Measurements from ENCODE around the gene B4GALT5.

Gene B4GALT5

GRCh38 chr20:49685809-49686208 is 27.9 kb downstream of the B4GALT5 start:
- no peak overlapping the region for H3K4ac ChIP-seq (ENCODE audit: low read depth, low read length)
- H3K27ac ChIP-seq (ENCODE audit: low read depth, low read length), result no peak overlapping the region
- DNase-seq, result no peak

GRCh38 chr20:49685161-49685601 is 28.5 kb downstream of the B4GALT5 start:
- Histone ChIP-seq H3K56ac (ENCODE audit: low read length) (no peak overlapping the region), H3K79me2 (ENCODE audit: control insufficient read depth, insufficient read depth, low read length) (peaks cover 68% of the 10 kb centered on the region), H3K27ac (ENCODE audit: low read depth, low read length) (no peak overlapping the region), H3K4me2 (ENCODE audit: low read length) (no peak overlapping the region), H3K18ac (ENCODE audit: low read length) (no peak overlapping the region), H3K23ac (ENCODE audit: low read length) (no peak overlapping the region), H2BK120ac (ENCODE audit: low read depth, low read length) (no peak overlapping the region), H3K79me1 (ENCODE audit: low read length) (peaks cover 13% of the 10 kb centered on the region), H3K4me3 (ENCODE audit: low read length) (no peak overlapping the region), H2AK5ac (ENCODE audit: low read length) (no peak overlapping the region), H4K8ac (ENCODE audit: low read depth, low read length) (no peak overlapping the region), H2BK15ac (replicated peaks; ENCODE audit: low read depth) (no peak overlapping the region), H4K5ac (ENCODE audit: low read length) (no peak overlapping the region), H3K9ac (ENCODE audit: low read length) (no peak overlapping the region), H3K36me3 (ENCODE audit: control insufficient read depth, insufficient read depth, low read length) (no peaks in the 10 kb centered on the region), H3K27me3 (ENCODE audit: insufficient read depth, low read length, poor library complexity) (no peaks in the 10 kb centered on the region), H3K4me1 (ENCODE audit: control insufficient read depth, low read depth, low read length) (peaks cover 6% of the 10 kb centered on the region), H2BK5ac (ENCODE audit: low read length) (no peak overlapping the region), H3K4ac (ENCODE audit: low read depth, low read length) (no peak overlapping the region)
- no peak for DNase-seq
- WGBS (ENCODE audit: extremely low coverage, insufficient coverage, low lambda C conversion rate), result no CpG with 5 or more reads among the region's 4 CpGs

More at GRCh38 chr20:49685809-49686208, 27.9 kb downstream of the B4GALT5 start:
- H4K5ac ChIP-seq (ENCODE audit: low read length), result no peak overlapping the region
- H3K79me1 ChIP-seq (ENCODE audit: low read length), result peaks cover 13% of the 10 kb centered on the region
- H2BK5ac ChIP-seq (ENCODE audit: low read length), result no peak overlapping the region
- no peak overlapping the region for H2BK15ac ChIP-seq (replicated peaks; ENCODE audit: low read depth)
- H2BK120ac ChIP-seq (ENCODE audit: low read depth, low read length), result no peak overlapping the region
- WGBS (ENCODE audit: extremely low coverage, insufficient coverage, low lambda C conversion rate), result no CpG with 5 or more reads among the region's 2 CpGs
- no peak overlapping the region for H3K18ac ChIP-seq (ENCODE audit: low read length)
- no peak overlapping the region for H3K23ac ChIP-seq (ENCODE audit: low read length)
- H3K36me3 ChIP-seq (ENCODE audit: control insufficient read depth, insufficient read depth, low read length), result no peaks in the 10 kb centered on the region
- H3K79me2 ChIP-seq (ENCODE audit: control insufficient read depth, insufficient read depth, low read length), result peaks cover 67% of the 10 kb centered on the region
- H3K27me3 ChIP-seq (ENCODE audit: insufficient read depth, low read length, poor library complexity), result no peaks in the 10 kb centered on the region
- H2AK5ac ChIP-seq (ENCODE audit: low read length), result no peak overlapping the region
- no peak overlapping the region for H3K9ac ChIP-seq (ENCODE audit: low read length)
- H3K4me3 ChIP-seq (ENCODE audit: low read length), result no peak overlapping the region
- peaks cover 6% of the 10 kb centered on the region for H3K4me1 ChIP-seq (ENCODE audit: control insufficient read depth, low read depth, low read length)
- no peak overlapping the region for H3K56ac ChIP-seq (ENCODE audit: low read length)
- no peak overlapping the region for H4K8ac ChIP-seq (ENCODE audit: low read depth, low read length)
- no peak overlapping the region for H3K4me2 ChIP-seq (ENCODE audit: low read length)

GRCh38 chr20:49684335-49684997 is 29.2 kb downstream of the B4GALT5 start:
- Histone ChIP-seq H3K9ac (ENCODE audit: low read length) (no peak overlapping the region), H2BK5ac (ENCODE audit: low read length) (no peak overlapping the region), H3K23ac (ENCODE audit: low read length) (no peak overlapping the region), H3K27ac (ENCODE audit: low read depth, low read length) (no peak overlapping the region), H3K56ac (ENCODE audit: low read length) (no peak overlapping the region), H3K4me2 (ENCODE audit: low read length) (no peak overlapping the region), H3K4me3 (ENCODE audit: low read length) (no peak overlapping the region), H3K18ac (ENCODE audit: low read length) (no peak overlapping the region), H3K36me3 (ENCODE audit: control insufficient read depth, insufficient read depth, low read length) (no peaks in the 10 kb centered on the region), H2AK5ac (ENCODE audit: low read length) (no peak overlapping the region), H2BK15ac (replicated peaks; ENCODE audit: low read depth) (no peak overlapping the region), H2BK120ac (ENCODE audit: low read depth, low read length) (no peak overlapping the region), H4K5ac (ENCODE audit: low read length) (no peak overlapping the region), H4K8ac (ENCODE audit: low read depth, low read length) (no peak overlapping the region), H3K79me1 (ENCODE audit: low read length) (peaks cover 13% of the 10 kb centered on the region), H3K4ac (ENCODE audit: low read depth, low read length) (no peak overlapping the region), H3K27me3 (ENCODE audit: insufficient read depth, low read length, poor library complexity) (no peaks in the 10 kb centered on the region), H3K4me1 (ENCODE audit: control insufficient read depth, low read depth, low read length) (peaks cover 6% of the 10 kb centered on the region), H3K79me2 (ENCODE audit: control insufficient read depth, insufficient read depth, low read length) (peaks cover 66% of the 10 kb centered on the region)
- no peak for DNase-seq
- no CpG with 5 or more reads among the region's 13 CpGs for WGBS (ENCODE audit: extremely low coverage, insufficient coverage, low lambda C conversion rate)

GRCh38 chr20:49682798-49683197 is 30.9 kb downstream of the B4GALT5 start:
- Histone ChIP-seq H3K9ac (ENCODE audit: low read length) (no peak overlapping the region), H4K8ac (ENCODE audit: low read depth, low read length) (no peak overlapping the region), H3K4ac (ENCODE audit: low read depth, low read length) (no peak overlapping the region), H3K4me3 (ENCODE audit: low read length) (no peak overlapping the region), H2BK120ac (ENCODE audit: low read depth, low read length) (no peak overlapping the region), H2BK15ac (replicated peaks; ENCODE audit: low read depth) (no peak overlapping the region), H2AK5ac (ENCODE audit: low read length) (no peak overlapping the region), H3K23ac (ENCODE audit: low read length) (no peak overlapping the region), H3K79me1 (ENCODE audit: low read length) (peaks cover 18% of the 10 kb centered on the region), H4K5ac (ENCODE audit: low read length) (no peak overlapping the region), H3K18ac (ENCODE audit: low read length) (no peak overlapping the region), H2BK5ac (ENCODE audit: low read length) (no peak overlapping the region), H3K79me2 (ENCODE audit: control insufficient read depth, insufficient read depth, low read length) (peaks cover 73% of the 10 kb centered on the region), H3K56ac (ENCODE audit: low read length) (no peak overlapping the region), H3K4me1 (ENCODE audit: control insufficient read depth, low read depth, low read length) (peaks cover 8% of the 10 kb centered on the region), H3K4me2 (ENCODE audit: low read length) (no peak overlapping the region), H3K36me3 (ENCODE audit: control insufficient read depth, insufficient read depth, low read length) (no peaks in the 10 kb centered on the region), H3K27me3 (ENCODE audit: insufficient read depth, low read length, poor library complexity) (no peaks in the 10 kb centered on the region), H3K27ac (ENCODE audit: low read depth, low read length) (no peak overlapping the region)
- WGBS (ENCODE audit: extremely low coverage, insufficient coverage, low lambda C conversion rate), result no CpG with 5 or more reads among the region's 4 CpGs
- no peak for DNase-seq

GRCh38 chr20:49682278-49682677 is 31.4 kb downstream of the B4GALT5 start:
- H3K79me1 ChIP-seq (ENCODE audit: low read length), result peaks cover 18% of the 10 kb centered on the region
- H2BK5ac ChIP-seq (ENCODE audit: low read length), result no peak overlapping the region
- no peak overlapping the region for H4K5ac ChIP-seq (ENCODE audit: low read length)
- H3K27ac ChIP-seq (ENCODE audit: low read depth, low read length), result no peak overlapping the region
- no peaks in the 10 kb centered on the region for H3K36me3 ChIP-seq (ENCODE audit: control insufficient read depth, insufficient read depth, low read length)
- H2BK15ac ChIP-seq (replicated peaks; ENCODE audit: low read depth), result no peak overlapping the region
- H2BK120ac ChIP-seq (ENCODE audit: low read depth, low read length), result no peak overlapping the region
- no peak overlapping the region for H3K4ac ChIP-seq (ENCODE audit: low read depth, low read length)
- no CpG with 5 or more reads among the region's 8 CpGs for WGBS (ENCODE audit: extremely low coverage, insufficient coverage, low lambda C conversion rate)
- DNase-seq, result no peak
- H4K8ac ChIP-seq (ENCODE audit: low read depth, low read length), result no peak overlapping the region
- H2AK5ac ChIP-seq (ENCODE audit: low read length), result no peak overlapping the region
- H3K23ac ChIP-seq (ENCODE audit: low read length), result no peak overlapping the region
- H3K27me3 ChIP-seq (ENCODE audit: insufficient read depth, low read length, poor library complexity), result no peaks in the 10 kb centered on the region
- H3K9ac ChIP-seq (ENCODE audit: low read length), result no peak overlapping the region
- H3K4me1 ChIP-seq (ENCODE audit: control insufficient read depth, low read depth, low read length), result peaks cover 8% of the 10 kb centered on the region
- H3K79me2 ChIP-seq (ENCODE audit: control insufficient read depth, insufficient read depth, low read length), result peaks cover 72% of the 10 kb centered on the region
- H3K4me3 ChIP-seq (ENCODE audit: low read length), result no peak overlapping the region
- H3K4me2 ChIP-seq (ENCODE audit: low read length), result no peak overlapping the region
- H3K18ac ChIP-seq (ENCODE audit: low read length), result no peak overlapping the region
- no peak overlapping the region for H3K56ac ChIP-seq (ENCODE audit: low read length)

GRCh38 chr20:49681850-49682216 is 31.8 kb downstream of the B4GALT5 start:
- H3K9ac ChIP-seq (ENCODE audit: low read length), result no peak overlapping the region
- H3K36me3 ChIP-seq (ENCODE audit: control insufficient read depth, insufficient read depth, low read length), result no peaks in the 10 kb centered on the region
- no peak overlapping the region for H2BK5ac ChIP-seq (ENCODE audit: low read length)
- no peak overlapping the region for H2BK120ac ChIP-seq (ENCODE audit: low read depth, low read length)
- no peak overlapping the region for H3K4me2 ChIP-seq (ENCODE audit: low read length)
- H3K56ac ChIP-seq (ENCODE audit: low read length), result no peak overlapping the region
- H3K79me2 ChIP-seq (ENCODE audit: control insufficient read depth, insufficient read depth, low read length), result peaks cover 72% of the 10 kb centered on the region
- no peak overlapping the region for H3K4me3 ChIP-seq (ENCODE audit: low read length)
- H3K4me1 ChIP-seq (ENCODE audit: control insufficient read depth, low read depth, low read length), result peaks cover 12% of the 10 kb centered on the region
- no CpG with 5 or more reads among the region's 3 CpGs for WGBS (ENCODE audit: extremely low coverage, insufficient coverage, low lambda C conversion rate)
- H2AK5ac ChIP-seq (ENCODE audit: low read length), result no peak overlapping the region
- no peak overlapping the region for H2BK15ac ChIP-seq (replicated peaks; ENCODE audit: low read depth)
- no peak overlapping the region for H4K8ac ChIP-seq (ENCODE audit: low read depth, low read length)
- H3K18ac ChIP-seq (ENCODE audit: low read length), result no peak overlapping the region
- no peak overlapping the region for H3K27ac ChIP-seq (ENCODE audit: low read depth, low read length)
- H3K23ac ChIP-seq (ENCODE audit: low read length), result no peak overlapping the region
- H4K5ac ChIP-seq (ENCODE audit: low read length), result no peak overlapping the region
- no peak overlapping the region for H3K4ac ChIP-seq (ENCODE audit: low read depth, low read length)
- peaks cover 22% of the 10 kb centered on the region for H3K79me1 ChIP-seq (ENCODE audit: low read length)
- no peak for DNase-seq
- H3K27me3 ChIP-seq (ENCODE audit: insufficient read depth, low read length, poor library complexity), result no peaks in the 10 kb centered on the region

All from mesendoderm (in vitro differentiated cells).